ENCODE data around the gene METTL24. TPM values are rescaled to one million over a fixed set of nuclear protein-coding genes. Genes with fewer than 3 reads are reported as not detected.

The METTL24 gene
- total and polyA plus RNA-seq, 2 of the 8 experiments (the other 6 are each of a cell fraction or from before 2014, with no cell fraction given) = 0.30 to 0.39 TPM

DNA sequence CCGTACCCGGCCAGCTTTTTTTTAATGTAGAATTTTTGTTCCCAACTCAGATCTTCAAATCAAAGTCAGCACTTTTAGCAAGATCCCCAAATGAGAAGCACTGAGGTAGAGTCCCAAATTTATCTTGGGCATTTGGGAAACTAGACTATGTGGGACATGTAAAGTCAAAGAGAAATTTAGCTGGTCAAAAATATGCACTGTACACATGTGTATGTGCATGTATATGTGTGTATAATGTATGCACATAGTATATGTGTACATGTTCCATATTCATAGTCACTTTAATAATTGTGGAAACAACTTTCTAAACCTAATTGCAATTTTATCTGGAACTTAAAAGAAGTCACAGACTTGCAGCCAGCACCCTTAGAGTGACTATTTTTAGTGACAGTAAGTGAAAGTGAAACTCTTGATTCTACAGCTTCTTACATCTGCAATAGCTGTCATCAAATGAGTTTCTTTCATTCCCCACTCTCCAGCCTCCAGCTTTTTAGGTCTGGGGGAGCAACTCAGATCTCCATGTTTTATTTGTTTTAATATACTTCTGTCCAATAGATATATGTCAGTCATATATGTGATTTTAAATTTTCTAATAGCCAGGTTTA is 124.3 kb downstream of the METTL24 start (continued):
- TF ChIP-seq HDAC6 (IDR thresholded peaks at IDR 0.05; ENCODE audit: low read depth, low read length) = no peak
- no peak for TF ChIP-seq CTBP2 (IDR thresholded peaks at IDR 0.05; ENCODE audit: borderline replicate concordance, insufficient read depth, insufficient read length, low read length)
- TF ChIP-seq SIN3A (conservative IDR thresholded peaks at IDR 0.05 in 1 of 2, IDR thresholded peaks at IDR 0.05 in 1 of 2; ENCODE audit: low read depth in 1 of 2, low read length in 2 of 2) = no peak
- TF ChIP-seq TAF1 (IDR thresholded peaks at IDR 0.05; ENCODE audit: low read depth, low read length) = no peak
